Sigmoid colon (tissue), 4 donors: ENCODE measurements around the gene MINDY2.

Source experiments
- POLR2A ChIP-seq, 2 donors: fragments of 450-650 bp; IDR thresholded peaks; one replicate each; pipeline ENCODE4 v1.6.1; 2016; ENCODE audit warnings: antibody characterized with exemption in 2 of 2, mild to moderate bottlenecking in 2 of 2, moderate library complexity in 2 of 2
- POLR2AphosphoS5 ChIP-seq, 4 donors: sonication (generic); formaldehyde crosslinking; IDR thresholded peaks; one replicate each; pipeline ENCODE4 v1.6.1; 2017; ENCODE audit warnings: antibody characterized with exemption in 4 of 4
- TF ChIP-seq, protein P1 (sequence below), 4 experiments: fragments of 450-650 bp in 3 of 4; fragments of 200-600 bp in 1 of 4; IDR thresholded peaks; one replicate each; pipeline ENCODE4 v1.5.1; 2016 to 2019; ENCODE audit warnings: antibody characterized with exemption in 4 of 4, mild to moderate bottlenecking in 3 of 4, moderate library complexity in 2 of 4

DNA sequence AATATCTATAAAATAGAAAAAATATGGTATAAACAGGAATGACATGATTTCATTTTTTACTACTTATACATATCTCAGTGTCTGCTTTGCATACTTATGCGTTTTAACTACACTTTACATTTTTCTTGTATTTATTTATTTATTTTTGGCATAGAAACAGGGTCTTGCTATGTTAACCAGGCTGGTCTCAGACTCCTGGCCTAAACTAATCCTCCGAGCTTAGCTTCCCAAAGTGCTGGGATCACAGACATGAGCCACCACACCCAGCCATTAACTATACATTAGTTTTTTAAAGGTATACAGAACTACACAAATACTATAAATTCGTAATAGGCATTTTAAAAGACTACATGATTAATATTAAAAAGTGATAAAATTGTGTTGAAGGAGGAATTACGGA lies 30.7 kb upstream of the MINDY2 start:
- TF ChIP-seq POLR2A (IDR thresholded peaks at IDR 0.05) (no peak), POLR2AphosphoS5 (IDR thresholded peaks at IDR 0.05) (no peak)
- TF ChIP-seq, protein P1, sequence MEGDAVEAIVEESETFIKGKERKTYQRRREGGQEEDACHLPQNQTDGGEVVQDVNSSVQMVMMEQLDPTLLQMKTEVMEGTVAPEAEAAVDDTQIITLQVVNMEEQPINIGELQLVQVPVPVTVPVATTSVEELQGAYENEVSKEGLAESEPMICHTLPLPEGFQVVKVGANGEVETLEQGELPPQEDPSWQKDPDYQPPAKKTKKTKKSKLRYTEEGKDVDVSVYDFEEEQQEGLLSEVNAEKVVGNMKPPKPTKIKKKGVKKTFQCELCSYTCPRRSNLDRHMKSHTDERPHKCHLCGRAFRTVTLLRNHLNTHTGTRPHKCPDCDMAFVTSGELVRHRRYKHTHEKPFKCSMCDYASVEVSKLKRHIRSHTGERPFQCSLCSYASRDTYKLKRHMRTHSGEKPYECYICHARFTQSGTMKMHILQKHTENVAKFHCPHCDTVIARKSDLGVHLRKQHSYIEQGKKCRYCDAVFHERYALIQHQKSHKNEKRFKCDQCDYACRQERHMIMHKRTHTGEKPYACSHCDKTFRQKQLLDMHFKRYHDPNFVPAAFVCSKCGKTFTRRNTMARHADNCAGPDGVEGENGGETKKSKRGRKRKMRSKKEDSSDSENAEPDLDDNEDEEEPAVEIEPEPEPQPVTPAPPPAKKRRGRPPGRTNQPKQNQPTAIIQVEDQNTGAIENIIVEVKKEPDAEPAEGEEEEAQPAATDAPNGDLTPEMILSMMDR (IDR thresholded peaks at IDR 0.05): no peak
